ENCODE measurements around the gene HIVEP3.

Gene HIVEP3

GRCh38 chr1:41735139-41735538 is 183.6 kb downstream of the HIVEP3 start:
- H3K4me3 ChIP-seq (ENCODE audit: low read length): no peak overlapping the region
- DNase-seq (ENCODE audit: low read depth): no peak
- TF ChIP-seq, protein P1, sequence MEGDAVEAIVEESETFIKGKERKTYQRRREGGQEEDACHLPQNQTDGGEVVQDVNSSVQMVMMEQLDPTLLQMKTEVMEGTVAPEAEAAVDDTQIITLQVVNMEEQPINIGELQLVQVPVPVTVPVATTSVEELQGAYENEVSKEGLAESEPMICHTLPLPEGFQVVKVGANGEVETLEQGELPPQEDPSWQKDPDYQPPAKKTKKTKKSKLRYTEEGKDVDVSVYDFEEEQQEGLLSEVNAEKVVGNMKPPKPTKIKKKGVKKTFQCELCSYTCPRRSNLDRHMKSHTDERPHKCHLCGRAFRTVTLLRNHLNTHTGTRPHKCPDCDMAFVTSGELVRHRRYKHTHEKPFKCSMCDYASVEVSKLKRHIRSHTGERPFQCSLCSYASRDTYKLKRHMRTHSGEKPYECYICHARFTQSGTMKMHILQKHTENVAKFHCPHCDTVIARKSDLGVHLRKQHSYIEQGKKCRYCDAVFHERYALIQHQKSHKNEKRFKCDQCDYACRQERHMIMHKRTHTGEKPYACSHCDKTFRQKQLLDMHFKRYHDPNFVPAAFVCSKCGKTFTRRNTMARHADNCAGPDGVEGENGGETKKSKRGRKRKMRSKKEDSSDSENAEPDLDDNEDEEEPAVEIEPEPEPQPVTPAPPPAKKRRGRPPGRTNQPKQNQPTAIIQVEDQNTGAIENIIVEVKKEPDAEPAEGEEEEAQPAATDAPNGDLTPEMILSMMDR (conservative IDR thresholded peaks at IDR 0.05; ENCODE audit: low read depth, low read length): no peak

DNA sequence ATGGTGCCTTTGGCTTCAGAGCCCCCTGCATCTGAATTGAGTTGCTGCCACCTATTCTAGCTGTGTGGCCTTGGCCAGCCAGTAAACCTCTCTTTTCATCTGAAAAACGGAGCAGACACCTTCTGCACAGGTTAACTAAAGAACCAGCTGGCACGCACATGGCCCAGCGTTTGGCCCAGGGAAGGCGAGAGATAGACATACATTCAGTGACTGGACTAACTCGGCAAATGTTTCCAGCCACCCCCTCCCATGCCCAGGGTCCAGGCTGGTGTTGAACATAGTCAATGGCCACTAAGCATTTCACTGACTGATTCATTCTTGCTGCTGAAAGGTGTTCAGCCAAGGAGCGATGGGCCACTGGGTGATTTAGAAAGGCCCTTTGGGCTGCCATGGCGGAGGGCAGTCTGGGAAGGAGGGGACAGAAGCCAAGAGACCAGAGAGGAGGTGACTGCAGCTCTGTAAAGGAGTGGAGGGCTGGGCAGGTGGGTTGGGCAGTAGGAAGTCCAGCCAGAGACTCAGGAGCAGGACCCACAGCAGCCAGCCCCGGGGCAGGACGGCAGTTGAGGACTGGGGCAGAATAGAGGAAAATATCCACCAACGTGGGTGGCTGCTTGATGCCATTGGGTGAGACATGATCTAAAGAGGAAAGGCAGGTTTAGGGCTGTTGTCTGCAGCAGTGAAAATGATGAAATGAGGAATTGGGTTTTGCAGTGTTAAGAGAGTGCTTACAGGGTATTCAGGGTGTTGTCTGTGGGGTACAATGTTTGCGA is 184.3 kb downstream of the HIVEP3 start:
- DNase-seq (ENCODE audit: low read depth): no peak
- TF ChIP-seq, protein P1 (conservative IDR thresholded peaks at IDR 0.05; ENCODE audit: low read depth, low read length): no peak
- H3K4me3 ChIP-seq (ENCODE audit: low read length): no peak overlapping the region

- DNase-seq (ENCODE audit: low read depth): no peak
- TF ChIP-seq, protein P1 (conservative IDR thresholded peaks at IDR 0.05; ENCODE audit: low read depth, low read length): no peak
- H3K4me3 ChIP-seq (ENCODE audit: low read length): no peak overlapping the region
These were observed 185.0 kb downstream of the HIVEP3 start for GRCh38 chr1:41733725-41734124.

DNA sequence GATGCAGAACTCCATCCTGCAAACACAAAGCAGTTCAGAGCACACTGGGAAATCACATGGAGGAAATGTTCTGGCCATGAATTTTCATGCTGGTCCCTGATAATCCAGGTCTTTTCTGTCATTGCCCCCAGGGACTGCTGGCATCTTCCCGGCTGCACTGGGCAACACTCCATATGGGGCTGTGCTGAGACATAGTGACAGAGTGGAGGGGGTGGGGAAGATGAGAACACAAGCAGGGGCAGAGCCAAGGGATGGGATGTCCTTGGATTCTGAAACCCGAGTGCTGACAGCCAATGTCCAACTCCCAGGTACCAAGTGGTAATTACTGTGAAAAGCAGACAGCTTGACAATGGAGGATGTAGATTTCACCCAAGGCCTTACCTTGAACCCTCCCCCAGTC is 185.7 kb downstream of the HIVEP3 start:
- H3K4me3 ChIP-seq (ENCODE audit: low read length): no peak overlapping the region
- TF ChIP-seq, protein P1 (conservative IDR thresholded peaks at IDR 0.05; ENCODE audit: low read depth, low read length): no peak
- no peak for DNase-seq (ENCODE audit: low read depth)

- no peak for DNase-seq (ENCODE audit: low read depth)
- TF ChIP-seq, protein P1 (conservative IDR thresholded peaks at IDR 0.05; ENCODE audit: low read depth, low read length): no peak
- H3K4me3 ChIP-seq (ENCODE audit: low read length): no peak overlapping the region
These were observed 187.1 kb downstream of the HIVEP3 start for GRCh38 chr1:41731516-41732030.

- DNase-seq (ENCODE audit: low read depth): no peak
- H3K4me3 ChIP-seq (ENCODE audit: low read length): no peak overlapping the region
- TF ChIP-seq, protein P1 (conservative IDR thresholded peaks at IDR 0.05; ENCODE audit: low read depth, low read length): no peak
These were observed 187.9 kb downstream of the HIVEP3 start for GRCh38 chr1:41730806-41731205.

Measured in retinal pigment epithelial cell (primary cell).